ENCODE results near the gene INHA. TPM values are rescaled to one million over a fixed set of nuclear protein-coding genes. Genes with fewer than 3 reads are reported as not detected.

The INHA gene
- total RNA-seq, 4 donors from 2014 or later = not detected

GRCh38 chr2:219533930-219534661, 38.0 kb upstream of the INHA start:
- H3K27ac ChIP-seq = no peak overlapping the region
- no peaks in the 10 kb centered on the region for H3K27me3 ChIP-seq
- no peaks in the 10 kb centered on the region for H3K9me3 ChIP-seq
- DNase-seq = no peak
- no peak overlapping the region for H3K4me3 ChIP-seq
- H3K36me3 ChIP-seq = peaks cover 0 to 3% (median 0%) of the 10 kb centered on the region in 3 donors
- H3K4me1 ChIP-seq = no peaks in the 10 kb centered on the region
- TF ChIP-seq POLR2A (IDR thresholded peaks at IDR 0.05) (no peak), CTCF (IDR thresholded peaks at IDR 0.05) (no peak)

- TF ChIP-seq POLR2A (IDR thresholded peaks at IDR 0.05) (no peak), CTCF (IDR thresholded peaks at IDR 0.05) (no peak)
- no peak overlapping the region for H3K4me3 ChIP-seq
- peaks cover 0 to 26% (median 0%) of the 10 kb centered on the region in 3 donors for H3K36me3 ChIP-seq
- H3K4me1 ChIP-seq = peaks cover 0 to under 1% (median 0%) of the 10 kb centered on the region in 4 donors
- H3K9me3 ChIP-seq = no peaks in the 10 kb centered on the region
- no peak for DNase-seq
- no peaks in the 10 kb centered on the region for H3K27me3 ChIP-seq
- no peak overlapping the region for H3K27ac ChIP-seq
Measured at GRCh38 chr2:219536425-219536824, 35.7 kb upstream of the INHA start.

DNA sequence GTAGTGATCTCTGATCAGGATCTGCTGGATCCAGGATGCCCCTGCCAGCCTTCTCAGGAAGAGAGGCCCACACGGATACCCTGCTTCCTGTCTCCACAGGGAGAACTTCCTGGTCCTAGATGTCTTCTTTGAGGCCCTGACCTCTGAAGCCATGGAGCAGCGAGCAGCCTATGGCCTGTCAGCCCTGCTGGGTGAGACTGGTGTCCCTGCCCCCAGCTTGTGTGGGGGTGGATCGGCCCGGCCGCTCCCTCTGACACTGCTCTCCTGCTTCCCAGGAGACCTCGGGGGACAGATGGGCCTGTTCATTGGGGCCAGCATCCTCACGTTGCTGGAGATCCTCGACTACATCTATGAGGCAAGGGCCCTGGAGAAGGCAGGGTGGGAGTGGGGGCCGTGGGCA, 35.1 kb upstream of the INHA start:
- Histone ChIP-seq H3K27me3 (no peaks in the 10 kb centered on the region), H3K4me3 (no peak overlapping the region), H3K36me3 (peaks cover 0 to 27% (median 0%) of the 10 kb centered on the region in 3 donors), H3K27ac (no peak overlapping the region), H3K4me1 (peaks cover 0 to 6% (median 3%) of the 10 kb centered on the region in 4 donors), H3K9me3 (no peaks in the 10 kb centered on the region)
- DNase-seq = no peak
- no peak for TF ChIP-seq POLR2A (IDR thresholded peaks at IDR 0.05)
- no peak for TF ChIP-seq CTCF (IDR thresholded peaks at IDR 0.05)

- H3K27me3 ChIP-seq = no peaks in the 10 kb centered on the region
- no peak overlapping the region for H3K4me3 ChIP-seq
- H3K9me3 ChIP-seq = no peaks in the 10 kb centered on the region
- DNase-seq = no peak
- peaks cover 0 to 12% (median 4%) of the 10 kb centered on the region in 4 donors for H3K4me1 ChIP-seq
- H3K36me3 ChIP-seq = peaks cover 0 to 27% (median 0%) of the 10 kb centered on the region in 3 donors
- no peak for TF ChIP-seq POLR2A (IDR thresholded peaks at IDR 0.05)
- TF ChIP-seq CTCF (IDR thresholded peaks at IDR 0.05) = no peak
- H3K27ac ChIP-seq = no peak overlapping the region
Measured at GRCh38 chr2:219537657-219538488, 34.2 kb upstream of the INHA start.

GRCh38 chr2:219538504-219538951, 33.6 kb upstream of the INHA start:
- Histone ChIP-seq H3K9me3 (no peaks in the 10 kb centered on the region), H3K4me1 (peaks cover 0 to 16% (median 6%) of the 10 kb centered on the region in 4 donors), H3K4me3 (no peak overlapping the region), H3K36me3 (peaks cover 0 to 27% (median 0%) of the 10 kb centered on the region in 3 donors), H3K27ac (no peak overlapping the region), H3K27me3 (no peaks in the 10 kb centered on the region)
- DNase-seq = no peak
- TF ChIP-seq CTCF (IDR thresholded peaks at IDR 0.05) (no peak), POLR2A (IDR thresholded peaks at IDR 0.05) (no peak)

Measured in Peyer's patch (tissue), 4 donors.